ENCODE results near the gene GNAL. TPM values are rescaled to one million over a fixed set of nuclear protein-coding genes. Genes with fewer than 3 reads are reported as not detected.
"Not testable (repeated sequence)": the region's sequence is repeated elsewhere in the genome, so short reads cannot be mapped to it uniquely, and the experiment has no call there.

GNAL gene
- polyA plus RNA-seq, 1 experiment, result 0.21 TPM

DNA sequence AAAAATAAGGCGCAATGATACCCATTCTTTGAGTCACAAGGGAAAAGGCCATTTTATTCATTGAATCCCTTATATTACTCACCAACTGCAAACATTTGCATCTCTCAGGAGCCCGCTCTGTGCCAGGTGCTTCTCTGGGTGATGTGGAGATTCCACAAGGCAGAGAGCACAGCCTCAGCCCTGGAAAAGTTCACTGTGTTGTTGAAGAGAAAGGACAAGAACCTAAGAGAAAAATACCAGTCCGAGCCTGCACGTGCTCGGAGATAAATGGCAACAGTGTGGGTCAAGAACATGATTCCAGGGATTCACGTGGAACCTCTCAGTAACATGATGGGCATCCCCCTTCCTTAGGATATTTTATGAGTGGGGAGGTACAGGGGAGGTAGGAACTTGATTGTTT lies 11.8 kb downstream of the GNAL start:
- POLR2A ChIA-PET, result no interaction called here
- Histone ChIP-seq H3K36me3 (ENCODE audit: control insufficient read depth, insufficient read depth, low read length) (no peaks in the 10 kb centered on the region), H3K4me3 (ENCODE audit: low read depth, low read length) (no peak overlapping the region), H3K27me3 (ENCODE audit: control insufficient read depth, insufficient read depth, low read length) (no peaks in the 10 kb centered on the region)
- TF ChIP-seq, protein P1, sequence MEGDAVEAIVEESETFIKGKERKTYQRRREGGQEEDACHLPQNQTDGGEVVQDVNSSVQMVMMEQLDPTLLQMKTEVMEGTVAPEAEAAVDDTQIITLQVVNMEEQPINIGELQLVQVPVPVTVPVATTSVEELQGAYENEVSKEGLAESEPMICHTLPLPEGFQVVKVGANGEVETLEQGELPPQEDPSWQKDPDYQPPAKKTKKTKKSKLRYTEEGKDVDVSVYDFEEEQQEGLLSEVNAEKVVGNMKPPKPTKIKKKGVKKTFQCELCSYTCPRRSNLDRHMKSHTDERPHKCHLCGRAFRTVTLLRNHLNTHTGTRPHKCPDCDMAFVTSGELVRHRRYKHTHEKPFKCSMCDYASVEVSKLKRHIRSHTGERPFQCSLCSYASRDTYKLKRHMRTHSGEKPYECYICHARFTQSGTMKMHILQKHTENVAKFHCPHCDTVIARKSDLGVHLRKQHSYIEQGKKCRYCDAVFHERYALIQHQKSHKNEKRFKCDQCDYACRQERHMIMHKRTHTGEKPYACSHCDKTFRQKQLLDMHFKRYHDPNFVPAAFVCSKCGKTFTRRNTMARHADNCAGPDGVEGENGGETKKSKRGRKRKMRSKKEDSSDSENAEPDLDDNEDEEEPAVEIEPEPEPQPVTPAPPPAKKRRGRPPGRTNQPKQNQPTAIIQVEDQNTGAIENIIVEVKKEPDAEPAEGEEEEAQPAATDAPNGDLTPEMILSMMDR (IDR thresholded peaks at IDR 0.05; ENCODE audit: insufficient read depth, low read depth, low read length), result no peak
- DNase-seq (ENCODE audit: low read depth), result no peak
- CTCF ChIA-PET, result no interaction called here

DNA sequence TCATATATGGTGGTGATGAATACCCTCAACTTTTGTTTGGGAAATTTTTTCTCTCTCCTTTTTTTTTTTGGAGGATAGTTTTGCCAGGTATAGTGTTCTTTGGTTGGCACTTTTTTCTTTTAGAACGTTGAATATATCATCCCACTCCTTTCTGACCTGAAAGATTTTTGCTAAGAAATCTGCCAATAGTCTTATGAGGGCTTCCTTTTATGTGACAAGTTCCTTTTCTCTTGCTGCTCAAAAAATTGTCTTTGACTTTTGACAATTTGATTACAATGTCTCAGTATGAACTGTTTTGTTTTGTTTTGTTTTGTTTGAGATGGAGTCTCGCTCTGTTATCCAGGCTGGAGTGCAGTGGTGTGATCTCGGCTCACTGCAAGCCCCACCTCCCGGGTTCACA lies 21.5 kb downstream of the GNAL start:
- no peaks in the 10 kb centered on the region for H3K27me3 ChIP-seq (ENCODE audit: control insufficient read depth, insufficient read depth, low read length)
- TF ChIP-seq, protein P1 (IDR thresholded peaks at IDR 0.05; ENCODE audit: insufficient read depth, low read depth, low read length), result no peak
- H3K4me3 ChIP-seq (ENCODE audit: low read depth, low read length), result no peak overlapping the region
- DNase-seq (ENCODE audit: low read depth), result no peak
- ChIA-PET CTCF (no interaction called here), POLR2A (no interaction called here)
- H3K36me3 ChIP-seq (ENCODE audit: control insufficient read depth, insufficient read depth, low read length), result no peaks in the 10 kb centered on the region

DNA sequence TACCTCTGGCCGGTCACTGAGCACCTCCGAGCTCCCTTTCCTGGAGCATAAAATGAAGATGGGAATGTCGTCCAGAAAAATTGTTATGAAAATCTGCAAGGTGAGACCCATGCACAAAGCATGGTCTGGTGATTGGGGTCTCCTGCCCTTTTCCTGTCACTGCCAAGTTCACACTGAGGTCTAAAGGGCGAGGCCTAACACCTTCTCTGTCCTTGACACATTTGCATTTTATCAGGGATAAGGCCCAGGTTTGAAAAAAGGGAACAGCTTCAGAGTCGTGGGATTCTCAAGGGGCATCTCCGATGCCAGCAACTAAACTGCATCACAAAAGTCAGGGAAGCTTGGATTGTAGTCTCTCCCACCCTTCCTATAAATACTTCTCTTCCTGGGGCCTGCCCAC lies 24.7 kb downstream of the GNAL start:
- TF ChIP-seq, protein P1 (IDR thresholded peaks at IDR 0.05; ENCODE audit: insufficient read depth, low read depth, low read length), result no peak
- H3K27me3 ChIP-seq (ENCODE audit: control insufficient read depth, insufficient read depth, low read length), result no peaks in the 10 kb centered on the region
- no peak for DNase-seq (ENCODE audit: low read depth)
- H3K36me3 ChIP-seq (ENCODE audit: control insufficient read depth, insufficient read depth, low read length), result no peaks in the 10 kb centered on the region
- CTCF ChIA-PET, result interaction anchor here (0.5 kb wide), 1 partner anchor 24 kb away, joined by 3 read pairs; no protein-coding TSS in a partner anchor
- POLR2A ChIA-PET, result no interaction called here
- H3K4me3 ChIP-seq (ENCODE audit: low read depth, low read length), result no peak overlapping the region

DNA sequence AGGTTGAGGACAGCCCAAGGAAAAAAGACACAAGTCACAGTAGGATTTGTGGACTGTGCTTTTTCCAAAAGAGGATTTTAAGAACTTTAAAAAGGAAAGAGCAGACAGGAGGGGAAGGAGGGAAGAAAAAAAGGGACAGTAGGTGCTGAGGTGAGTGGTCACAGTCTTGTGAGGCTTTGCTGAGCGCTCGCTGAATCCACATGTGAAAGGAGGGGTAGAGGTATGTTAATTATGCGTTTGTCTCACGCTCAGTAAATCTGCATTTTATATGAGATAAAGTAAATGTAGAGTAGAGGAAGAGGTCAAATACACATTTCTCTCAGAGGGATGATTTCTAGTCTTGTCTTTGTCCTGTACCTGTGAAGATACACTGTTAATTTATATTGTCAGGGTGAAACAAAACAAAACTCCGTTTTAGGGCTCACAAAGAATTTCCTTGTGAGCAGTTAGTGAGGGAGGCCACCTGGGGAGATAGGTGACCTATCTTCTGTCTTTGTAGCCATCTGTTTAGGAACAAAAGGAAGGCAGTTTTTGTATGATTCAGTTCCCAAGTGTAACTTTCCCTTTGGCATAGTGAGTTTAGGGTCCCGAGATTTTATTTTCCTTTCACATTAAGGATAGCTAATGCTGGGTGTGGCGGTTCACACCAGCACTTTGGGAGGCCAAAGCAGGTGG lies 25.3 kb downstream of the GNAL start:
- ChIA-PET POLR2A (no interaction called here), CTCF (interaction anchor here (0.5 kb wide), 1 partner anchor 23 kb away, joined by 3 read pairs; no protein-coding TSS in a partner anchor)
- no peaks in the 10 kb centered on the region for H3K27me3 ChIP-seq (ENCODE audit: control insufficient read depth, insufficient read depth, low read length)
- H3K36me3 ChIP-seq (ENCODE audit: control insufficient read depth, insufficient read depth, low read length), result no peaks in the 10 kb centered on the region
- TF ChIP-seq, protein P1 (IDR thresholded peaks at IDR 0.05; ENCODE audit: insufficient read depth, low read depth, low read length), result no peak
- no peak for DNase-seq (ENCODE audit: low read depth)
- H3K4me3 ChIP-seq (ENCODE audit: low read depth, low read length), result no peak overlapping the region

- CTCF ChIA-PET, result interaction anchor here (1.8 kb wide), 1 partner anchor 16 kb away, joined by 9 read pairs; no protein-coding TSS in a partner anchor
- H3K36me3 ChIP-seq (ENCODE audit: control insufficient read depth, insufficient read depth, low read length); H3K4me3 ChIP-seq (ENCODE audit: low read depth, low read length); POLR2A ChIA-PET; DNase-seq (ENCODE audit: low read depth); H3K27me3 ChIP-seq (ENCODE audit: control insufficient read depth, insufficient read depth, low read length): not testable (repeated sequence)
Observed at GRCh38 chr18:11716767-11717315, 27.8 kb downstream of the GNAL start.

GRCh38 chr18:11719050-11719449 lies 30.0 kb downstream of the GNAL start:
- CTCF ChIA-PET, result no interaction called here
- POLR2A ChIA-PET, result no interaction called here
- TF ChIP-seq, protein P1 (IDR thresholded peaks at IDR 0.05; ENCODE audit: insufficient read depth, low read depth, low read length), result no peak
- no peaks in the 10 kb centered on the region for H3K36me3 ChIP-seq (ENCODE audit: control insufficient read depth, insufficient read depth, low read length)
- no peak for DNase-seq (ENCODE audit: low read depth)
- H3K27me3 ChIP-seq (ENCODE audit: control insufficient read depth, insufficient read depth, low read length), result no peaks in the 10 kb centered on the region
- H3K4me3 ChIP-seq (ENCODE audit: low read depth, low read length), result no peak overlapping the region
